Endothelial cell of umbilical vein (primary cell): ENCODE measurements around the gene IFI27. TPM values are rescaled to one million over a fixed set of nuclear protein-coding genes. Genes with fewer than 3 reads are reported as not detected.

Source experiments
- BruUV-seq: library from RNA; stranded (reverse); fragments of 400-500 nt; replicated peaks from 2 replicates; lab custom pipeline; 2021; lab: Mats Ljungman, UMichigan
- CTCF ChIA-PET: fragments of 300-600, 350-600 bp; sonication (Branson Sonifier 250); formaldehyde crosslinking; loops from one replicate; lab custom pipeline; 2021; ENCODE audit warnings: antibody characterized with exemption, inconsistent platforms; lab: Charles Lee
- POLR2A ChIA-PET: fragments of 300-600, 350-600 bp; sonication (Branson Sonifier 250); formaldehyde crosslinking; loops from one replicate; lab custom pipeline; 2021; ENCODE audit warnings: antibody characterized with exemption, inconsistent platforms; lab: Charles Lee
- DNase-seq: peaks from one replicate; pipeline ENCODE4 v3.0.0-alpha.2; 2011; ENCODE audit warnings: low read depth, low spot score
- FAIRE-seq: peaks from 2 replicates; lab custom pipeline; 2011; peaks lifted over from hg19 to GRCh38; lab: Jason Lieb, UNC
- H2AFZ ChIP-seq: 2 replicates; pipeline ENCODE4 v1.6.0; 2012; ENCODE audit warnings: low read depth, low read length, control low read depth, inconsistent platforms
- H3K27ac ChIP-seq: 2 replicates; pipeline ENCODE4 v1.5.1; 2011; ENCODE audit warnings: low read depth, mild to moderate bottlenecking, control low read depth, low read length, moderate library complexity; ENCODE audit not compliant: insufficient read depth
- H3K27me3 ChIP-seq, 2 experiments: 2 replicates each; pipeline versions ENCODE4 v1.6.0 to v1.6.1; 2011; ENCODE audit warnings: low read length in 2 of 2, mixed read lengths in 1 of 2; ENCODE audit not compliant: control insufficient read depth in 2 of 2, insufficient read depth in 2 of 2
- H3K36me3 ChIP-seq, 2 experiments: 2 replicates in 1 of 2; 3 replicates in 1 of 2; pipeline ENCODE4 v1.5.1; 2011; ENCODE audit warnings: low read length in 2 of 2, mild to moderate bottlenecking in 1 of 2, moderate library complexity in 1 of 2; ENCODE audit not compliant: control insufficient read depth in 2 of 2, insufficient read depth in 2 of 2; ENCODE audit errors: extremely low read depth in 1 of 2
- H3K4me1 ChIP-seq: 3 replicates; pipeline ENCODE4 v1.5.1; 2011; ENCODE audit warnings: mild to moderate bottlenecking, low read length; ENCODE audit not compliant: control insufficient read depth, insufficient read depth; ENCODE audit errors: extremely low read depth
- H3K4me2 ChIP-seq: 2 replicates; pipeline ENCODE4 v1.6.1; 2011; ENCODE audit warnings: low read length, control low read depth, mixed read lengths; ENCODE audit not compliant: insufficient read depth
- H3K4me3 ChIP-seq, 3 experiments: fragments of 200-600 bp in 1 of 3; sonication (generic), shearing (Covaris generic) in 1 of 3; replicated peaks in 1 of 3; 2 replicates each; pipeline ENCODE4 v1.5.1; 2011 to 2016; ENCODE audit warnings: control low read depth in 3 of 3, low read length in 3 of 3, mild to moderate bottlenecking in 2 of 3, inconsistent platforms in 1 of 3, low read depth in 1 of 3, moderate library complexity in 1 of 3; ENCODE audit not compliant: insufficient read depth in 1 of 3
- H3K79me2 ChIP-seq: 2 replicates; pipeline ENCODE4 v1.6.0; 2012; ENCODE audit warnings: low read length, inconsistent platforms; ENCODE audit not compliant: control insufficient read depth, insufficient read depth
- H3K9ac ChIP-seq: replicated peaks from 2 replicates; pipeline ENCODE3; 2011; ENCODE audit warnings: low read length, control low read depth; ENCODE audit not compliant: insufficient read depth; ENCODE audit errors: extremely low read depth
- H3K9me1 ChIP-seq: replicated peaks from 3 replicates; pipeline ENCODE4 v1.6.0; 2011; ENCODE audit warnings: mild to moderate bottlenecking, low read length; ENCODE audit not compliant: control insufficient read depth, insufficient read depth; ENCODE audit errors: extremely low read depth
- H3K9me3 ChIP-seq: replicated peaks from 2 replicates; pipeline ENCODE4 v1.5.1; 2012; ENCODE audit warnings: low read length, inconsistent platforms; ENCODE audit not compliant: control insufficient read depth, insufficient read depth
- H4K20me1 ChIP-seq: replicated peaks from 2 replicates; pipeline ENCODE3; 2011; ENCODE audit warnings: mild to moderate bottlenecking, low read length; ENCODE audit not compliant: control insufficient read depth, insufficient read depth; ENCODE audit errors: extremely low read depth
- FOS ChIP-seq: IDR thresholded peaks from 2 replicates; pipeline ENCODE4 v1.6.1; 2011; ENCODE audit warnings: mild to moderate bottlenecking, low read length, moderate library complexity, borderline replicate concordance; ENCODE audit not compliant: insufficient read depth
- JUN ChIP-seq: IDR thresholded peaks from 2 replicates; pipeline ENCODE4 v1.6.1; 2011; ENCODE audit warnings: borderline replicate concordance, low read depth; ENCODE audit not compliant: insufficient read length, insufficient read depth
- POLR2A ChIP-seq: IDR thresholded peaks from 2 replicates; pipeline ENCODE4 v1.6.1; 2012; ENCODE audit warnings: low read depth, mild to moderate bottlenecking, control low read depth, low read length
- dilution Hi-C: fragments of 300-500 bp; cut with MboI; formaldehyde crosslinking; loops from one replicate; pipeline ENCODE4 v1.15.0; 2019; ENCODE audit warnings: low sequenced_read_pairs; ENCODE audit not compliant: extremely low pct_ligation_motif_present
- intact Hi-C: fragments of 100-400 bp; cut with micrococcal nuclease; formaldehyde crosslinking; loops from one replicate; pipeline ENCODE4 v1.10.0; 2022
- polyA plus RNA-seq, 4 experiments: library from polyadenylated mRNA; depleted of rRNA in 3 of 4; stranded (reverse) in 3 of 4; unstranded in 1 of 4; fragments of >200 nt; gene quantifications; 2 replicates each; pipeline versions ENCODE4 v1.2.1 to v1.2.3, GENCODE V29; 2011 to 2012; ENCODE audit warnings: missing spikeins in 1 of 4
- total RNA-seq: library from RNA; stranded (reverse); gene quantifications from 2 replicates; pipeline ENCODE4 v1.2.3, GENCODE V29; 2021
- TF ChIP-seq, protein P1 (sequence below), 2 donors: IDR thresholded peaks; 1 replicate in 1 of 2; 2 replicates in 1 of 2; pipeline ENCODE4 v1.5.1; 2011; ENCODE audit warnings: low read length in 2 of 2, mild to moderate bottlenecking in 2 of 2, moderate library complexity in 2 of 2, control low read depth in 1 of 2, inconsistent platforms in 1 of 2, low read depth in 1 of 2; ENCODE audit not compliant: insufficient read depth in 1 of 2; ENCODE audit errors: extremely low read depth in 1 of 2
- TF ChIP-seq, protein P2 (sequence below): IDR thresholded peaks from 2 replicates; pipeline ENCODE4 v1.6.1; 2011; ENCODE audit not compliant: insufficient read depth, insufficient read length

Gene IFI27
- total and polyA plus RNA-seq, 2 donors (not counting 3 experiments of a cell fraction or from before 2014, with no cell fraction given), result 126 to 1,265 TPM

DNA sequence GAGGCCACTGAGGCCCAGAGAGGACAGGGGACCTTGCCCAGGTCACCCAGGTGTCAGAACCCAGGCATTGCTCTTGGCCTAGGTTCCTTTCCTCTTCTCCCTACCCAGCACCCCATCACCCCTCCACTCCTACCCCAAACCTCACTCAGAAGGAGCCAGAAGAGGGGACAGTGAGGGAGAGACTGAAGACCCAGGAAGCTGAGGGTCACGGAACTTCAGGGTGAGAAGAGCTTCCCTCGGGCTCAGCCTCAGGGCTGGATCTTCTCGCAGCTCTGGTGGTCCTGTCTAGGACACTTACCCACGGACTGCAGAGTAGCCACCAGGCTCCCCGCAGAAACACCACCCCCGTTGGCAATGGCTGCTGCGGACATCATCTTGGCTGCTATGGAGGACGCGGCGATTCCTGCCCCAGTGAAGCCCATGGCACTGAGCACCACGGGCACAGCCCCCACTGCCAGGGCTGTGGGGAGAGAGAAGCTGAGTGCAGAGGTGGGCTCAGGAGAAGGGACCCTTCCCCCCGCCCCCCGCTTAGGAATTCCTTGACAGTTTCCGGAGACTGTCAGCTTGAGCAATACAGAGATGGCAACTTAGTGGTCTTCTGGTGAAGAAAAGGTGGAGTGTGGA lies 17.8 kb downstream of the IFI27 start:
- DNase-seq, result no peak
- Histone ChIP-seq H3K79me2 (no peaks in the 10 kb centered on the region), H3K4me1 (peaks cover 9% of the 10 kb centered on the region), H4K20me1 (no peaks in the 10 kb centered on the region), H3K36me3 (no peaks in the 10 kb centered on the region), H3K27me3 (no peaks in the 10 kb centered on the region), H3K9me1 (no peaks in the 10 kb centered on the region), H3K9ac (no peak overlapping the region), H3K27ac (no peak overlapping the region), H2AFZ (no peak overlapping the region), H3K4me3 (no peak overlapping the region), H3K4me2 (no peak overlapping the region), H3K9me3 (no peaks in the 10 kb centered on the region)
- intact Hi-C loops (no loop called here), dilution Hi-C loops (no loop called here)
- no TSS peak for BruUV-seq
- ChIA-PET POLR2A (interaction anchor here (0.6 to 0.9 kb wide), 3 partner anchors 13 to 44 kb away, joined by 3 read pairs; partner anchors contain the start of gene IFI27), CTCF (interaction anchor here (0.9 to 5.2 kb wide), 9 partner anchors 8 to 421 kb away, joined by 3 to 67 read pairs (median 10); partner anchors contain the start of genes DDX24, IFI27 and IFI27L1)
- no peak for FAIRE-seq
- TF ChIP-seq, protein P1, sequence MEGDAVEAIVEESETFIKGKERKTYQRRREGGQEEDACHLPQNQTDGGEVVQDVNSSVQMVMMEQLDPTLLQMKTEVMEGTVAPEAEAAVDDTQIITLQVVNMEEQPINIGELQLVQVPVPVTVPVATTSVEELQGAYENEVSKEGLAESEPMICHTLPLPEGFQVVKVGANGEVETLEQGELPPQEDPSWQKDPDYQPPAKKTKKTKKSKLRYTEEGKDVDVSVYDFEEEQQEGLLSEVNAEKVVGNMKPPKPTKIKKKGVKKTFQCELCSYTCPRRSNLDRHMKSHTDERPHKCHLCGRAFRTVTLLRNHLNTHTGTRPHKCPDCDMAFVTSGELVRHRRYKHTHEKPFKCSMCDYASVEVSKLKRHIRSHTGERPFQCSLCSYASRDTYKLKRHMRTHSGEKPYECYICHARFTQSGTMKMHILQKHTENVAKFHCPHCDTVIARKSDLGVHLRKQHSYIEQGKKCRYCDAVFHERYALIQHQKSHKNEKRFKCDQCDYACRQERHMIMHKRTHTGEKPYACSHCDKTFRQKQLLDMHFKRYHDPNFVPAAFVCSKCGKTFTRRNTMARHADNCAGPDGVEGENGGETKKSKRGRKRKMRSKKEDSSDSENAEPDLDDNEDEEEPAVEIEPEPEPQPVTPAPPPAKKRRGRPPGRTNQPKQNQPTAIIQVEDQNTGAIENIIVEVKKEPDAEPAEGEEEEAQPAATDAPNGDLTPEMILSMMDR (IDR thresholded peaks at IDR 0.05; ENCODE audit: extremely low read depth in 1 of 2, insufficient read depth in 1 of 2, low read depth in 1 of 2, low read length in 2 of 2), result no peak
- no peak for TF ChIP-seq FOS
- TF ChIP-seq JUN, result no peak
- TF ChIP-seq, protein P2, sequence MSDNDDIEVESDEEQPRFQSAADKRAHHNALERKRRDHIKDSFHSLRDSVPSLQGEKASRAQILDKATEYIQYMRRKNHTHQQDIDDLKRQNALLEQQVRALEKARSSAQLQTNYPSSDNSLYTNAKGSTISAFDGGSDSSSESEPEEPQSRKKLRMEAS, result no peak
- TF ChIP-seq POLR2A, result no peak
